Parathyroid adenoma (tissue), 2 donors: ENCODE measurements around the gene NR1H3.
A peak's percentile ranks its signal among the peaks of the same experiment; 100 is the strongest.

Experiments used
- H2AFZ ChIP-seq: fragments of 300-600 bp; sonication (generic); one replicate; pipeline ENCODE4 v1.7.0; 2017; ENCODE audit warnings: antibody characterized with exemption, mild to moderate bottlenecking
- H3K27ac ChIP-seq: fragments of 300-600 bp; sonication (generic); one replicate; pipeline ENCODE4 v1.7.0; 2017
- H3K27me3 ChIP-seq: fragments of 300-600 bp; sonication (generic); one replicate; pipeline ENCODE4 v1.7.0; 2017; ENCODE audit warnings: low read length; ENCODE audit not compliant: control insufficient read depth, insufficient read depth
- H3K36me3 ChIP-seq: fragments of 300-600 bp; sonication (generic); one replicate; pipeline ENCODE4 v1.7.0; 2017; ENCODE audit warnings: low read length; ENCODE audit not compliant: control insufficient read depth, insufficient read depth
- H3K4me1 ChIP-seq: fragments of 300-600 bp; sonication (generic); one replicate; pipeline ENCODE4 v1.7.0; 2017; ENCODE audit warnings: control low read depth
- H3K4me2 ChIP-seq: fragments of 300-600 bp; sonication (generic); one replicate; pipeline ENCODE4 v1.7.0; 2017; ENCODE audit warnings: low read length
- H3K4me3 ChIP-seq: fragments of 300-600 bp; sonication (generic); one replicate; pipeline ENCODE4 v1.7.0; 2017; ENCODE audit warnings: low read depth, low read length
- H3K79me2 ChIP-seq: fragments of 300-600 bp; sonication (generic); one replicate; pipeline ENCODE4 v1.7.0; 2017; ENCODE audit warnings: control low read depth
- H3K9ac ChIP-seq: fragments of 300-600 bp; sonication (generic); one replicate; pipeline ENCODE4 v1.7.0; 2017; ENCODE audit warnings: mild to moderate bottlenecking
- H3K9me3 ChIP-seq: fragments of 300-600 bp; sonication (generic); one replicate; pipeline ENCODE4 v1.7.0; 2017; ENCODE audit warnings: low read length; ENCODE audit not compliant: control insufficient read depth
- CTCF ChIP-seq: fragments of 300-600 bp; sonication (generic); IDR thresholded peaks from one replicate; pipeline ENCODE4 v1.7.0; 2017; ENCODE audit warnings: antibody characterized with exemption, mild to moderate bottlenecking
- donor health status: primary hyperparathyroidism.

NR1H3 gene

GRCh38 chr11:47247502-47247901, 10.3 kb upstream of the NR1H3 start:
- H3K27ac ChIP-seq, result no peak overlapping the region

GRCh38 chr11:47248304-47248663, 9.5 kb upstream of the NR1H3 start:
- Histone ChIP-seq H3K9ac (no peak overlapping the region), H3K79me2 (peaks cover 8% of the 10 kb centered on the region), H3K4me1 (no peaks in the 10 kb centered on the region), H3K36me3 (no peaks in the 10 kb centered on the region), H3K9me3 (no peaks in the 10 kb centered on the region), H3K4me2 (peak overlapping the region; percentile 61), H3K27ac (peak overlapping the region; percentile 90), H3K27me3 (no peaks in the 10 kb centered on the region), H3K4me3 (peak overlapping the region; percentile 96), H2AFZ (peak overlapping the region; percentile 82)
- no peak for TF ChIP-seq CTCF

More at GRCh38 chr11:47247502-47247901, 10.3 kb upstream of the NR1H3 start:
- no peak overlapping the region for H3K9ac ChIP-seq
- no peaks in the 10 kb centered on the region for H3K9me3 ChIP-seq
- no peaks in the 10 kb centered on the region for H3K36me3 ChIP-seq
- H3K27me3 ChIP-seq, result no peaks in the 10 kb centered on the region
- TF ChIP-seq CTCF, result no peak
- peak overlapping the region; percentile 61 for H3K4me2 ChIP-seq
- peaks cover 8% of the 10 kb centered on the region for H3K79me2 ChIP-seq
- H3K4me3 ChIP-seq, result no peak overlapping the region
- no peak overlapping the region for H2AFZ ChIP-seq
- no peaks in the 10 kb centered on the region for H3K4me1 ChIP-seq

- H3K27me3 ChIP-seq, result no peaks in the 10 kb centered on the region
- H3K4me1 ChIP-seq, result no peaks in the 10 kb centered on the region
- H3K36me3 ChIP-seq, result no peaks in the 10 kb centered on the region
- H3K4me2 ChIP-seq, result peak within 1 kb of the TSS; percentile 61
- peak within 1 kb of the TSS; percentile 96 for H3K4me3 ChIP-seq
- H3K27ac ChIP-seq, result peak within 1 kb of the TSS; percentile 90
- no peak within 1 kb of the TSS for H3K9ac ChIP-seq
- no peak for TF ChIP-seq CTCF
- H3K79me2 ChIP-seq, result peaks cover 8% of the 10 kb centered on the region
- peak within 1 kb of the TSS; percentile 82 for H2AFZ ChIP-seq
- H3K9me3 ChIP-seq, result no peaks in the 10 kb centered on the region
Measured at GRCh38 chr11:47248664-47249377, 9.0 kb upstream of the NR1H3 start, which contains the start of gene ACP2. Gene ACP2 (minus strand): TSS chr11:47248814. CDS start chr11:47248789, 25 bp downstream.

GRCh38 chr11:47249378-47249715, 8.4 kb upstream of the NR1H3 start:
- H2AFZ ChIP-seq, result peak overlapping the region; percentile 82
- H3K4me3 ChIP-seq, result peak overlapping the region; percentile 96

More at GRCh38 chr11:47249378-47249715, 8.4 kb upstream of the NR1H3 start:
- H3K36me3 ChIP-seq, result no peaks in the 10 kb centered on the region
- H3K9me3 ChIP-seq, result no peaks in the 10 kb centered on the region
- no peak for TF ChIP-seq CTCF
- H3K27me3 ChIP-seq, result no peaks in the 10 kb centered on the region
- H3K9ac ChIP-seq, result no peak overlapping the region
- peaks cover 8% of the 10 kb centered on the region for H3K79me2 ChIP-seq
- H3K27ac ChIP-seq, result peak overlapping the region; percentile 90
- H3K4me2 ChIP-seq, result peak overlapping the region; percentile 61
- H3K4me1 ChIP-seq, result no peaks in the 10 kb centered on the region
